Measurements from ENCODE around the gene FKBP11. TPM values are rescaled to one million over a fixed set of nuclear protein-coding genes. Genes with fewer than 3 reads are reported as not detected.

The FKBP11 gene
- polyA plus RNA-seq, 1 donor from 2014 or later = 24.9 TPM

DNA sequence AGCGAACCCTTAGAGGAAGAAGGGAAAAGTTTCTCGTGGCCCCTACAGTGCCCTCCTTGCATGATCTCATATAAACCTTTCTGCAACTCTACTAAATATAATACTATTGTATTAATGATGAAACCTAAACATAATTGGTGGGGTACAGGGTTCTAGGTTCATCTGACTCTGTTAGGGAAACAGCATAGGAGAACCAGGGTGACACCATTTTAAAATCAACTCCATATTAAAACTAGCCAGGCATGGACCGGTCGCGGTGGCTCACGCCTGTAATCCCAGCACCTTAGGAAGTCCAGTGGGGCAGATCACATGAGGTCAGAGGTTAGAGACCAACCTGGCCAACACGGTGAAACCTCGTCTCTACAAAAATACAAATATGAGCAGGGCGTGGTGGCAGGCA lies 44.6 kb downstream of the FKBP11 start:
- H3K4me3 ChIP-seq (ENCODE audit: low read length) = no peak overlapping the region
- H3K9me3 ChIP-seq (ENCODE audit: low read length) = no peaks in the 10 kb centered on the region
- H3K9me2 ChIP-seq (ENCODE audit: insufficient read depth, low read length) = no peaks in the 10 kb centered on the region
- H4K20me1 ChIP-seq (ENCODE audit: insufficient read depth) = no peaks in the 10 kb centered on the region
- TF ChIP-seq MXI1 (conservative IDR thresholded peaks at IDR 0.05; ENCODE audit: poor library complexity, severe bottlenecking) (no peak), SMC3 (conservative IDR thresholded peaks at IDR 0.05; ENCODE audit: poor library complexity) (no peak), EP300 (conservative IDR thresholded peaks at IDR 0.05; ENCODE audit: poor library complexity, severe bottlenecking) (no peak), TAF1 (IDR thresholded peaks at IDR 0.05; ENCODE audit: low read depth) (no peak)
- TF ChIP-seq, protein P1, sequence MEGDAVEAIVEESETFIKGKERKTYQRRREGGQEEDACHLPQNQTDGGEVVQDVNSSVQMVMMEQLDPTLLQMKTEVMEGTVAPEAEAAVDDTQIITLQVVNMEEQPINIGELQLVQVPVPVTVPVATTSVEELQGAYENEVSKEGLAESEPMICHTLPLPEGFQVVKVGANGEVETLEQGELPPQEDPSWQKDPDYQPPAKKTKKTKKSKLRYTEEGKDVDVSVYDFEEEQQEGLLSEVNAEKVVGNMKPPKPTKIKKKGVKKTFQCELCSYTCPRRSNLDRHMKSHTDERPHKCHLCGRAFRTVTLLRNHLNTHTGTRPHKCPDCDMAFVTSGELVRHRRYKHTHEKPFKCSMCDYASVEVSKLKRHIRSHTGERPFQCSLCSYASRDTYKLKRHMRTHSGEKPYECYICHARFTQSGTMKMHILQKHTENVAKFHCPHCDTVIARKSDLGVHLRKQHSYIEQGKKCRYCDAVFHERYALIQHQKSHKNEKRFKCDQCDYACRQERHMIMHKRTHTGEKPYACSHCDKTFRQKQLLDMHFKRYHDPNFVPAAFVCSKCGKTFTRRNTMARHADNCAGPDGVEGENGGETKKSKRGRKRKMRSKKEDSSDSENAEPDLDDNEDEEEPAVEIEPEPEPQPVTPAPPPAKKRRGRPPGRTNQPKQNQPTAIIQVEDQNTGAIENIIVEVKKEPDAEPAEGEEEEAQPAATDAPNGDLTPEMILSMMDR (IDR thresholded peaks at IDR 0.05; ENCODE audit: poor library complexity, severe bottlenecking) = no peak
- no peak overlapping the region for H3K27ac ChIP-seq (ENCODE audit: low read length)
- no peaks in the 10 kb centered on the region for H3K36me3 ChIP-seq (ENCODE audit: insufficient read depth, low read length)
- H3K27me3 ChIP-seq (ENCODE audit: insufficient read depth, low read depth, low read length) = no peaks in the 10 kb centered on the region
- no peak overlapping the region for H2AFZ ChIP-seq (ENCODE audit: low read depth, low read length)
- no peaks in the 10 kb centered on the region for H3K79me2 ChIP-seq (replicated peaks; ENCODE audit: insufficient read depth, low read length)
- H3F3A ChIP-seq (ENCODE audit: insufficient read depth, low read length, poor library complexity, severe bottlenecking) = no peaks in the 10 kb centered on the region
- no peak overlapping the region for H3K4me2 ChIP-seq (ENCODE audit: low read length)
- no peak overlapping the region for H3K9ac ChIP-seq (ENCODE audit: low read length)

DNA sequence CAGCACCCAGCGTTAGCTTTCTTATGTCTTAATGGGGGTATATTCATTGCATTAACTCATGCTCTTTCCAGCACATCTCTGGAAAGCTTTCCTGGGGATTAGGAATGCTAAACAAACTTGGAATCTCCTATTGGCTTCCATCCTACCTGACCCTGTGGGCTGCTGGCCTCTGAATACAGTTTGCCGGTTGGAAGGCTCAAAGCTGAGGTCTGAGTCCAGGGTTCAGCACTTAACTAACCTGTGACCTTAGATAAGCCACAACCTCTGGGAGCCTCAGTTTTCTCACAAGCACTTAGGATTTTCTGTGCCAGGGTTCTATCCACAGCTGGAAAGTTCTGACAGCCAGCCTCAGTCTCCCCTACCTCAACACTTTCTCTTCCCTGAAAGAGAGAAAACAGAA lies 46.7 kb downstream of the FKBP11 start:
- Histone ChIP-seq H2AFZ (ENCODE audit: low read depth, low read length) (no peak overlapping the region), H4K20me1 (ENCODE audit: insufficient read depth) (no peaks in the 10 kb centered on the region), H3K79me2 (replicated peaks; ENCODE audit: insufficient read depth, low read length) (no peaks in the 10 kb centered on the region), H3F3A (ENCODE audit: insufficient read depth, low read length, poor library complexity, severe bottlenecking) (no peaks in the 10 kb centered on the region), H3K27ac (ENCODE audit: low read length) (no peak overlapping the region), H3K27me3 (ENCODE audit: insufficient read depth, low read depth, low read length) (no peaks in the 10 kb centered on the region), H3K9me2 (ENCODE audit: insufficient read depth, low read length) (no peaks in the 10 kb centered on the region), H3K4me3 (ENCODE audit: low read length) (no peak overlapping the region), H3K36me3 (ENCODE audit: insufficient read depth, low read length) (no peaks in the 10 kb centered on the region), H3K4me2 (ENCODE audit: low read length) (no peak overlapping the region), H3K9me3 (ENCODE audit: low read length) (no peaks in the 10 kb centered on the region), H3K9ac (ENCODE audit: low read length) (no peak overlapping the region)
- TF ChIP-seq EP300 (conservative IDR thresholded peaks at IDR 0.05; ENCODE audit: poor library complexity, severe bottlenecking) (no peak), EZH2 (IDR thresholded peaks at IDR 0.05; ENCODE audit: borderline replicate concordance, insufficient read depth, low read length, poor library complexity, severe bottlenecking) (no peak), POLR2AphosphoS5 (IDR thresholded peaks at IDR 0.05) (no peak), SMC3 (conservative IDR thresholded peaks at IDR 0.05; ENCODE audit: poor library complexity) (no peak), TAF1 (IDR thresholded peaks at IDR 0.05; ENCODE audit: low read depth) (no peak), RAD21 (conservative IDR thresholded peaks at IDR 0.05) (no peak), MXI1 (conservative IDR thresholded peaks at IDR 0.05; ENCODE audit: poor library complexity, severe bottlenecking) (no peak)
- TF ChIP-seq, protein P1 (IDR thresholded peaks at IDR 0.05; ENCODE audit: poor library complexity, severe bottlenecking) = no peak
- TF ChIP-seq, protein P2, sequence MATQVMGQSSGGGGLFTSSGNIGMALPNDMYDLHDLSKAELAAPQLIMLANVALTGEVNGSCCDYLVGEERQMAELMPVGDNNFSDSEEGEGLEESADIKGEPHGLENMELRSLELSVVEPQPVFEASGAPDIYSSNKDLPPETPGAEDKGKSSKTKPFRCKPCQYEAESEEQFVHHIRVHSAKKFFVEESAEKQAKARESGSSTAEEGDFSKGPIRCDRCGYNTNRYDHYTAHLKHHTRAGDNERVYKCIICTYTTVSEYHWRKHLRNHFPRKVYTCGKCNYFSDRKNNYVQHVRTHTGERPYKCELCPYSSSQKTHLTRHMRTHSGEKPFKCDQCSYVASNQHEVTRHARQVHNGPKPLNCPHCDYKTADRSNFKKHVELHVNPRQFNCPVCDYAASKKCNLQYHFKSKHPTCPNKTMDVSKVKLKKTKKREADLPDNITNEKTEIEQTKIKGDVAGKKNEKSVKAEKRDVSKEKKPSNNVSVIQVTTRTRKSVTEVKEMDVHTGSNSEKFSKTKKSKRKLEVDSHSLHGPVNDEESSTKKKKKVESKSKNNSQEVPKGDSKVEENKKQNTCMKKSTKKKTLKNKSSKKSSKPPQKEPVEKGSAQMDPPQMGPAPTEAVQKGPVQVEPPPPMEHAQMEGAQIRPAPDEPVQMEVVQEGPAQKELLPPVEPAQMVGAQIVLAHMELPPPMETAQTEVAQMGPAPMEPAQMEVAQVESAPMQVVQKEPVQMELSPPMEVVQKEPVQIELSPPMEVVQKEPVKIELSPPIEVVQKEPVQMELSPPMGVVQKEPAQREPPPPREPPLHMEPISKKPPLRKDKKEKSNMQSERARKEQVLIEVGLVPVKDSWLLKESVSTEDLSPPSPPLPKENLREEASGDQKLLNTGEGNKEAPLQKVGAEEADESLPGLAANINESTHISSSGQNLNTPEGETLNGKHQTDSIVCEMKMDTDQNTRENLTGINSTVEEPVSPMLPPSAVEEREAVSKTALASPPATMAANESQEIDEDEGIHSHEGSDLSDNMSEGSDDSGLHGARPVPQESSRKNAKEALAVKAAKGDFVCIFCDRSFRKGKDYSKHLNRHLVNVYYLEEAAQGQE (IDR thresholded peaks at IDR 0.05; ENCODE audit: borderline replicate concordance) = no peak

Data from neural cell (in vitro differentiated cells).